Measurements from ENCODE around the gene JCAD. TPM values are rescaled to one million over a fixed set of nuclear protein-coding genes. Genes with fewer than 3 reads are reported as not detected.

Gene JCAD
- total and polyA plus RNA-seq, 3 experiments from 2014 or later = 0.02 to 0.04 TPM; not detected in 1

DNA sequence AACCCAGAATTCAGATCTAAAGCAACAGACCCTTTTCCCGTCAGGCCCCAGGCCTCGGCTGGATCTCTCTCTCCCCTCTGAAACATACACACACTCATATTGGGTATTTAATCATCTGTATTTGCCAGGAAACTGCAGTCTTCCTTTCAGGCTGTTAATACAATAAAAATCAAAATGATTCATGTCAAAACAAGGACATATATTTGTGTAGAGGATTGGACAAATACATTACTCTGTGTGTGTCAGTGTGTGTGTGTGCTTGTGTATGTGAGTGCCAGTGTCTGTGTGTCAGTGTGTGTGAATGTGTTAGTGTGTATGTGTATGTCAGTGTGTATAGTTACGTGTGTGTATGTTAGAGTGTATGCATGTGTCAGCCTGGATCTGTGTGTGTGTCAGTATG is 90.8 kb downstream of the JCAD start:
- CTCF ChIA-PET = no interaction called here
- Histone ChIP-seq H3K27ac (ENCODE audit: low read depth, low read length) (no peak overlapping the region), H3K9me3 (ENCODE audit: low read length) (no peaks in the 10 kb centered on the region), H3K36me3 (ENCODE audit: insufficient read depth, low read length) (no peaks in the 10 kb centered on the region), H3K27me3 (ENCODE audit: insufficient read depth, low read length, poor library complexity, severe bottlenecking) (no peaks in the 10 kb centered on the region), H3K4me1 (ENCODE audit: insufficient read depth, low read length) (no peaks in the 10 kb centered on the region), H3K4me3 (ENCODE audit: low read length) (no peak overlapping the region)
- H3K4me1 Mint-ChIP-seq = no peaks in the 10 kb centered on the region
- no peaks in the 10 kb centered on the region for H3K36me3 Mint-ChIP-seq
- DNase-seq = no peak
- POLR2A ChIA-PET = no interaction called here
- no peak overlapping the region for H3K27ac Mint-ChIP-seq
- no peaks in the 10 kb centered on the region for H3K9me3 Mint-ChIP-seq
- H3K27me3 Mint-ChIP-seq = peaks cover 4 to 20% of the 10 kb centered on the region in 2 donors
- H3K4me3 Mint-ChIP-seq = no peak overlapping the region

DNA sequence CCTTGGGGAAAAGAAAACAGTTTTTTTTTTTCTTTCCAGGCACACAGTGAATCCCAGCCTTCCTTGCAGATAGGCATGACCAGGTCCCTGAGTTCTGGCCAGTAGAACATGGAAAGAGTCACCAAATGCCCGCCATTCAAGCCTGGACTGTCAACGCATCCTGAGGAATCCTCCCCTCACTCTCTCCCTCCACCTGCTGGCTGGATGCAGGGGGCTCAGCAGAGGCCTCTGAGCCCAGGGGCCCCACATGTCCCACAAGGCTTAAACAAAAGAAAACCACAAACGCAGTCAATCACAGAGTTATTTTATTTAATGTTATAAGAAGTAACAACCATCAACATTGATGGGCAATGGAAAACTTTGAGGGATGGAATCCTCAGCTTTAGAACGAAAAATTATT is 93.1 kb downstream of the JCAD start:
- H3K9me3 Mint-ChIP-seq = no peaks in the 10 kb centered on the region
- Histone ChIP-seq H3K36me3 (ENCODE audit: insufficient read depth, low read length) (no peaks in the 10 kb centered on the region), H3K27me3 (ENCODE audit: insufficient read depth, low read length, poor library complexity, severe bottlenecking) (no peaks in the 10 kb centered on the region), H3K27ac (ENCODE audit: low read depth, low read length) (no peak overlapping the region), H3K9me3 (ENCODE audit: low read length) (no peaks in the 10 kb centered on the region), H3K4me1 (ENCODE audit: insufficient read depth, low read length) (no peaks in the 10 kb centered on the region), H3K4me3 (ENCODE audit: low read length) (no peak overlapping the region)
- no peak overlapping the region for H3K27ac Mint-ChIP-seq
- H3K4me1 Mint-ChIP-seq = no peaks in the 10 kb centered on the region
- H3K27me3 Mint-ChIP-seq = peaks cover 1 to 22% of the 10 kb centered on the region in 2 donors
- ChIA-PET POLR2A (no interaction called here), CTCF (no interaction called here)
- no peak for DNase-seq
- no peaks in the 10 kb centered on the region for H3K36me3 Mint-ChIP-seq
- no peak overlapping the region for H3K4me3 Mint-ChIP-seq

Data from CD8-positive, alpha-beta memory T cell (primary cell).